ENCODE results near the gene RIN3. TPM values are rescaled to one million over a fixed set of nuclear protein-coding genes. Genes with fewer than 3 reads are reported as not detected.

Gene RIN3
- total RNA-seq, 1 experiment from 2014 or later: 1.5 TPM

DNA sequence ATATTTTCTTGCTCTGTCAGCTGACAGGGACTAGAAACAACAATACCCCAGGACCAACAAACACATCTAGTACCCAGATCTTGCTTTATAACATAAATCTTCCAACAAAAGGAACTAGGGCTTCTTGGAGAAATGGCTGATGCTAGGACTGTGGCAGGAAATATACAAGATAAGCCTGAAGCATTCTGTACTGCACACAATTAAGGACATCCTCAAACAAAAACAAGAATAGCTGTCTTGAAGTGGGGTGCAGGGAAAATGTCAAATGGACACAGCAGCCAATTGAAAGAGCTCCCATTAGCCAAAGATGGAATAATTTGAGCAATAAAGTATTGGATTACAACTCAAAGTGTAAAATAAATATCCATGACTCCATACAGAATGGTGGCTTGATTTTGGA is 184.8 kb downstream of the RIN3 start:
- H3T11ph ChIP-seq (ENCODE audit: low read length): no peak overlapping the region
- H3K79me1 ChIP-seq (ENCODE audit: insufficient read depth, low read depth, low read length, poor library complexity, severe bottlenecking): no peaks in the 10 kb centered on the region
- DNase-seq: no peak
- H3K4me1 Mint-ChIP-seq: no peaks in the 10 kb centered on the region
- H3K36me3 Mint-ChIP-seq (ENCODE audit: insufficient read depth in 1 of 3, low read depth in 3 of 3): peaks cover 1 to 3% (median 2%) of the 10 kb centered on the region in 3 experiments
- H3K56ac ChIP-seq (ENCODE audit: insufficient read length, low read depth, low read length): no peak overlapping the region
- H2BK12ac ChIP-seq (ENCODE audit: insufficient read length, low read depth, low read length): no peak overlapping the region
- TF ChIP-seq, protein P1, sequence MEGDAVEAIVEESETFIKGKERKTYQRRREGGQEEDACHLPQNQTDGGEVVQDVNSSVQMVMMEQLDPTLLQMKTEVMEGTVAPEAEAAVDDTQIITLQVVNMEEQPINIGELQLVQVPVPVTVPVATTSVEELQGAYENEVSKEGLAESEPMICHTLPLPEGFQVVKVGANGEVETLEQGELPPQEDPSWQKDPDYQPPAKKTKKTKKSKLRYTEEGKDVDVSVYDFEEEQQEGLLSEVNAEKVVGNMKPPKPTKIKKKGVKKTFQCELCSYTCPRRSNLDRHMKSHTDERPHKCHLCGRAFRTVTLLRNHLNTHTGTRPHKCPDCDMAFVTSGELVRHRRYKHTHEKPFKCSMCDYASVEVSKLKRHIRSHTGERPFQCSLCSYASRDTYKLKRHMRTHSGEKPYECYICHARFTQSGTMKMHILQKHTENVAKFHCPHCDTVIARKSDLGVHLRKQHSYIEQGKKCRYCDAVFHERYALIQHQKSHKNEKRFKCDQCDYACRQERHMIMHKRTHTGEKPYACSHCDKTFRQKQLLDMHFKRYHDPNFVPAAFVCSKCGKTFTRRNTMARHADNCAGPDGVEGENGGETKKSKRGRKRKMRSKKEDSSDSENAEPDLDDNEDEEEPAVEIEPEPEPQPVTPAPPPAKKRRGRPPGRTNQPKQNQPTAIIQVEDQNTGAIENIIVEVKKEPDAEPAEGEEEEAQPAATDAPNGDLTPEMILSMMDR (conservative IDR thresholded peaks at IDR 0.05): no peak
- no peak overlapping the region for H2BK120ac ChIP-seq (ENCODE audit: low read depth, low read length, poor library complexity, severe bottlenecking)
- H3K18ac ChIP-seq (ENCODE audit: insufficient read length, low read depth, low read length): no peak overlapping the region
- no peak overlapping the region for H2BK5ac ChIP-seq (ENCODE audit: insufficient read length, low read length)
- H3K9me3 Mint-ChIP-seq: no peaks in the 10 kb centered on the region; a peak in 1 of 5 replicates
- H2BK20ac ChIP-seq (ENCODE audit: low read depth, low read length, poor library complexity, severe bottlenecking): no peak overlapping the region
- H3K4me1 ChIP-seq (ENCODE audit: insufficient read depth, low read length): no peaks in the 10 kb centered on the region
- no peak overlapping the region for H3K4me3 Mint-ChIP-seq
- H3K23ac ChIP-seq (ENCODE audit: insufficient read length, low read depth, low read length): no peak overlapping the region
- H3K27me3 Mint-ChIP-seq (ENCODE audit: low read depth): peaks cover 21% of the 10 kb centered on the region
- no peak overlapping the region for H3K27ac ChIP-seq (ENCODE audit: insufficient read length, low read depth, low read length)
- H3K9me3 ChIP-seq (ENCODE audit: control insufficient read depth, low read depth, low read length): no peaks in the 10 kb centered on the region
- no peaks in the 10 kb centered on the region for H3K79me2 ChIP-seq (ENCODE audit: insufficient read depth, low read length)
- no peak overlapping the region for H2AFZ ChIP-seq (ENCODE audit: low read length)
- no peak overlapping the region for H4K5ac ChIP-seq (ENCODE audit: insufficient read length, low read depth, low read length)
- no peak overlapping the region for H2AK5ac ChIP-seq (ENCODE audit: insufficient read length, low read length)
- no peak overlapping the region for H3K9ac ChIP-seq (ENCODE audit: extremely low read depth, insufficient read length, low read length)
- H3K4me2 ChIP-seq (ENCODE audit: insufficient read depth, insufficient read length, low read length): no peak overlapping the region
- no peaks in the 10 kb centered on the region for H4K20me1 ChIP-seq (ENCODE audit: control insufficient read depth, insufficient read depth, insufficient read length)
- no peak overlapping the region for H4K8ac ChIP-seq (replicated peaks; ENCODE audit: insufficient read length, low read depth, low read length)
- H3K4ac ChIP-seq (ENCODE audit: low read depth, low read length): no peak overlapping the region
- H4K91ac ChIP-seq (ENCODE audit: insufficient read length, low read depth, low read length): no peak overlapping the region
- no peaks in the 10 kb centered on the region for H3K27me3 ChIP-seq (ENCODE audit: insufficient read depth, low read length)
- no peak overlapping the region for H3K14ac ChIP-seq (ENCODE audit: insufficient read depth, low read length)
- H3K23me2 ChIP-seq (ENCODE audit: insufficient read length, low read depth, low read length, poor library complexity, severe bottlenecking): no peaks in the 10 kb centered on the region
- no peak overlapping the region for H2BK15ac ChIP-seq (ENCODE audit: low read depth, low read length)
- H3K27ac Mint-ChIP-seq: no peak overlapping the region
